ENCODE data around the gene SFMBT2. TPM values are rescaled to one million over a fixed set of nuclear protein-coding genes. Genes with fewer than 3 reads are reported as not detected.

SFMBT2 gene
- total RNA-seq, 2 donors from 2014 or later: 25.6 to 32.1 TPM

DNA sequence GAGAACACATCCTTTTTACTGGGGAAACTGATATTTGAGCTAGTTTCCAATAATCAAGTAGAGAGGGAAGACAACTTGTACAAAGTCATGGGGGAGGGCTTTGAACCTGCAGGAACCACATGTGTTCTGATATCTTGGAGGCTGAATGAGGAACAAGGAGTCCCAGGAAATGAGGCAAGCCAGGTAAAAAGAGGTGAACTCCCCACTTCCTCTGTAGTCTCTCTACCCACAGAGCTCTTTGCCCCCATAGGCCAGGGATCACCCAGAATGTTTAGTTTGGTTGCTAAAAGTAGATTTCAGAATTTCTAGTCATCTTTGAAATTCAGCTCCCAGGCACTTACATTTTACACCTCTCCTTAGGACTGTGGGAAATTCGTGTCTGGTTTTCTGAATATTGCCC, 276.4 kb downstream of the SFMBT2 start:
- no peak overlapping the region for H3K27ac Mint-ChIP-seq
- peaks cover 10 to 13% of the 10 kb centered on the region in 2 donors for H3K36me3 Mint-ChIP-seq
- DNase-seq (ENCODE audit: low spot score in 2 of 2) (no peak), ATAC-seq (no peak)
- H3K9me3 Mint-ChIP-seq: peaks cover 0 to 16% of the 10 kb centered on the region in 2 donors

DNA sequence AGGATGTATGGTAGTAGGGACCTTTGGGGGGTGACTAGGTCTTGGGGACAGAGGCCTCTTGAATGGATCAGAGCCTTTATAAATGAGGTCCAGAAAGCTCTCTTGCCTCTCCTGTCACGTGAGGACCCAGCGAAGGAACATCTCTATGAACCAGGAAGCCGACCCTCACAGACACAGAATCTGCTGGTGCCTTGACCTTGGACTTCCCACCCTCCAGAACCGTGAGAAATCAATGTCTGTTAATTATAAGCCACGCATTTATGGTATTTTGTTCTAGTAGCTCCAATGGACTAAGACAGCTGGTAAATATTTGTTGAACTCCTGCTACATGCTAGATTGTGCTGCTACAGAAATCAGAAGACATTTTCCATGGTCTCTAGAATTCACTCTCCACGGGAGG, 276.9 kb downstream of the SFMBT2 start:
- DNase-seq (ENCODE audit: low spot score in 2 of 2): no peak
- peaks cover 0 to 16% of the 10 kb centered on the region in 2 donors for H3K9me3 Mint-ChIP-seq
- ATAC-seq: no peak
- H3K36me3 Mint-ChIP-seq: peaks cover 10 to 13% of the 10 kb centered on the region in 2 donors
- H3K27ac Mint-ChIP-seq: no peak overlapping the region

DNA sequence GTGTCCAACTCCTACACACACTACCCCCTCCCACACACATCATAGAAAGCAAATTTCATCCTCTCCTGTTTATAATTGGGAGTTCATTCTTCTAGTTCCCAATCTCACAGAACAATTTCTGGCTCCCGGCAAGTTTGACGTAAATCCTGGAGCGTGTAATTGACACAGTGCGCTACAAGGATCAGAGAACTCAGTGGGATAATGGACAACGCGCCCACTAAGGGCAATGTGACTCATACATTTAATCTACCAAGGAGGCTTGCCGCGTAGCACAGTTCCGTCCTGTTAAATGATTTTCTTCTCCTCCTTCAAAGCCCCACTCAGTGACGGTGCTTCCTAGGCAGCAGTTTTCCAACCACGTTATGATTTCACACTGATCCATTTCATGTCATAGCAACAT, 277.6 kb downstream of the SFMBT2 start:
- no peak for DNase-seq (ENCODE audit: low spot score in 2 of 2)
- no peak for ATAC-seq
- Mint-ChIP-seq H3K27ac (no peak overlapping the region), H3K36me3 (peaks cover 10 to 13% of the 10 kb centered on the region in 2 donors), H3K9me3 (peaks cover 0 to 16% of the 10 kb centered on the region in 2 donors)

DNA sequence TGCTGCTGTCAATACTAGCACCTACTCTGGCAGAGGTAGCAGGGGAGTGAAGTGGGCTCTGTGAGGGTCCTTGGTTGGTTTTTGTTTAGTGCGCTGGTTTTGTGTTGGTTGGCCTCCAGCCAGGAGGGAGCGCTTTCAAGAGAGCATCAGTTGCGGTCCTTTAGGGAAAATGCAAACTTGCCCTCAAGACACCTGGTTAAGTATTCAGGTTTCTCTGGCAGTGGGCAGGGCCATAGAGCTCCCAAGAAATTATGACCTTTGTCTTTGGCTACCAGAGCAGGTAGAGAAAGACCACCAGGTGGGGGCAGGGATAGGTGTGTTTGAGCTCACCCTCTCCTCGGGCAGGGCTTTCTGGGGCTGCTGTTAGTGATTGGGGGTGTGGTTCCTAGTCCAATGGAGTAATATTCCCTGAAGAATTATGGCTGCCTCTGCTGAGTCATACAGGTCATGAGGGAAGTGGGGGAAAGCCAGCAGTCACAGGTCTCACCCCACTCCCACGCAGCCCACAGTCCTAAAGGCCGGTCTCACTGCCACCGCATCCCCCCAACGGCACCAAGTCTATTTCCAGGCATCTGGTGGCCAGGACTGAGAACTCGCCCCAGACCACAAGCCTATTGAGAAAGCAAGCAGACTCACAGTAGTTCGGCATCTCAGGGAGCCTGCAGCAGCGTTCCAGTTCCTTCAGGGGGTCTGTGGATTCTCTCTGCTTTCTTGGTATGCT, 280.5 kb downstream of the SFMBT2 start:
- DNase-seq (ENCODE audit: low spot score in 2 of 2) (no peak), ATAC-seq (no peak)
- peaks cover 0 to 5% of the 10 kb centered on the region in 2 donors for H3K9me3 Mint-ChIP-seq
- no peak overlapping the region for H3K27ac Mint-ChIP-seq
- H3K36me3 Mint-ChIP-seq: peaks cover 4 to 10% of the 10 kb centered on the region in 2 donors

DNA sequence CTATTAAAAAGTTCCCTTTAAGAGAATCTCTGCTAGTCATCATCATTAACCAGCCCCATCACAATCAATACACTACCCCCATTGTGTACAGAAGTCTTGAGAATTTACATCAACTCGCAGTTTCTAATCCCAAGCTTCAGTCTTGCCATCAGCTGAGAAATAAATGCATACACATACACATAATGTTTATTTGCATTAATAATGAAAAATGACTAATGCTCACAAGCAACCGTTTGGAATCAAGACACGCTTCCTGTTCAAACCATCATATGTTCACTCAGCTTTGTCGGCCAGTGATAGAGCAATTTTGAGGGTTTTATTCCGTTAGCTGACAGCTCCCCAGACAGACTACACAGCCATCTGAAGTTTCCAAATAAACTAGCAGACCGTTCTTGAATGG, 287.1 kb downstream of the SFMBT2 start:
- H3K9me3 Mint-ChIP-seq: no peaks in the 10 kb centered on the region
- H3K36me3 Mint-ChIP-seq: no peaks in the 10 kb centered on the region
- DNase-seq (ENCODE audit: low spot score in 2 of 2): no peak
- peak in 1 of 2 donors; percentile 29 for ATAC-seq
- no peak overlapping the region for H3K27ac Mint-ChIP-seq

DNA sequence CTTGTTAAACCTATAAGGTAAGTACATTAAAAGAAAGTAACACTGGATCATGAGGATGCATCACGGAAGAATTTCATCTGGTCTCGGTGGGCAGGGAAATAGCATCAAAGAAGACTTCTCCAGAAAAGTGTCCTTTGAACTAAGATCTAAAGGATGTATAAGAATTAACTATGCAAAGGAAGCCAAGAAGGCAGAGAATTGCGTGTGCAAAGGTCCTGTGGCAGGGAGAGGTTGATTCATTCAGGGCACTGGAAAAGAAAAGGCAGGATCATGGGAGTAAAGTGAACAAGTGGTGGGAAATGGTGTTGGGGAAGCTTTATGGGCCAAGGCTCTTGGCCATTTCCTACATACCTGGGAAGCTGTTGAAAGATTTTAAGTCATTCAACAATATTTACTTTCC, 288.3 kb downstream of the SFMBT2 start:
- ATAC-seq (no peak), DNase-seq (ENCODE audit: low spot score in 2 of 2) (no peak)
- Mint-ChIP-seq H3K27ac (no peak overlapping the region), H3K36me3 (no peaks in the 10 kb centered on the region), H3K9me3 (no peaks in the 10 kb centered on the region)

DNA sequence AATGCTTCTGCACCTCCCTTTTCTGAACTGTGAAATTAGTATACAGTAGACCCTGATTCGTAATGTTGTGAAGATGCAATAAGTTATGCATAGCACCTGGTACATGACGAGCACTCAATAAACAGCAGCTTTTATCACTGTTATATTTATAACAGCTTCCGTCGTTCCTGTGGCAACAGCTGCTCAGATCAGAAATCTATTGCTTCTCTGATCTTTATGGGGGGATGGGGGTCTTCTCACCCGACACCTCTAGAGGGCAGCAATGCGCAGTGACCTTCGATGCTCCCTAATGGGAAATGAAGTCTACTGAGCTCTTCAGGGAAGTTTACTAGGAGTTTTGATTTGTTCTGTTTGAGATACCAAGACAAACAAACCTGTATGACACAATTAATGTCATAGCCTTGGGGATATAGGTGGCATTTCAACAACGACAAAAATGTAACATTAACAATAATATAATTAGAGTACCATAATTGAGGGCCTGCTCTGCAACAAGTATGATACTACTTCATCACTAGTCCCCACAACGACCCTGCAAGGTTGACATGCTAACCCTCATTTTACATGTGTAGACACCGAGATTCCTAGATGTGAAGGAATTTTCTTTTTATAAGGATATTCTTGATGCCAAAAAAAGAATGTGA, 289.6 kb downstream of the SFMBT2 start:
- Mint-ChIP-seq H3K36me3 (no peaks in the 10 kb centered on the region), H3K9me3 (no peaks in the 10 kb centered on the region), H3K27ac (no peak overlapping the region)
- peak in 1 of 2 donors; percentile 75 for DNase-seq (ENCODE audit: low spot score in 2 of 2)
- ATAC-seq: peak; percentile 78 to 87

DNA sequence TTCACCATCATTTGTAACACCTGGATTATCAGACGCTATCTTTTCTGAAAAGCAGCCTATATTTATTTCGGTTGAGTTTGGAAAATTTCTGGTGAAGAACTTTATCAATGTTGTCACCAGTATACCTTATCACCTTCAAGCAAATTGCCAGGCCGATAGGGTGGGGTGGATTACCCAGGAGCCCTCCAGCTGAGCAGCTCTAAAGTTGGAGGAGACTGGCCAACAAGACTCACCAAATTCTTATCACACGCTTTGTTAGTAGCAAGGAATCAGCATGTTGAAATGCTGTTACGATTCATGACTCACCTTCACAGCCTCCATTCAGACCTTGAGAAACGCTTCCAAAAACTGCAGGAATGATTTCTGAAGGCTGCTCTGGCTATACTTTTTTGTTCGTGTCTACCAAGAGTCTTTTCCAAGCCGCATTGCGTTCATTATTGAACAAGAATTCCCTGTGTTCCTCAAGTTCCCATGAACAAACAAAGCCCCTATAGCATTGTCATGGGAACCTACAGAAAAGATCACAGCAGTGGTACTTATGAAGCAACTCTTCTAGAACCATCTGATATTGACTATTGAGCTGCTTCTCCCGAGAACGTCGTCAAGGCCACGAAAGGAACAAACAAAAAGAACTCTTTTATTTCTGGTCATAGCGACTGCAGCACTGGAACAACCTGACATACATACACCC, 291.4 kb downstream of the SFMBT2 start:
- H3K9me3 Mint-ChIP-seq: no peaks in the 10 kb centered on the region
- no peak for ATAC-seq
- no peak overlapping the region for H3K27ac Mint-ChIP-seq
- no peaks in the 10 kb centered on the region for H3K36me3 Mint-ChIP-seq
- no peak for DNase-seq (ENCODE audit: low spot score in 2 of 2)

DNA sequence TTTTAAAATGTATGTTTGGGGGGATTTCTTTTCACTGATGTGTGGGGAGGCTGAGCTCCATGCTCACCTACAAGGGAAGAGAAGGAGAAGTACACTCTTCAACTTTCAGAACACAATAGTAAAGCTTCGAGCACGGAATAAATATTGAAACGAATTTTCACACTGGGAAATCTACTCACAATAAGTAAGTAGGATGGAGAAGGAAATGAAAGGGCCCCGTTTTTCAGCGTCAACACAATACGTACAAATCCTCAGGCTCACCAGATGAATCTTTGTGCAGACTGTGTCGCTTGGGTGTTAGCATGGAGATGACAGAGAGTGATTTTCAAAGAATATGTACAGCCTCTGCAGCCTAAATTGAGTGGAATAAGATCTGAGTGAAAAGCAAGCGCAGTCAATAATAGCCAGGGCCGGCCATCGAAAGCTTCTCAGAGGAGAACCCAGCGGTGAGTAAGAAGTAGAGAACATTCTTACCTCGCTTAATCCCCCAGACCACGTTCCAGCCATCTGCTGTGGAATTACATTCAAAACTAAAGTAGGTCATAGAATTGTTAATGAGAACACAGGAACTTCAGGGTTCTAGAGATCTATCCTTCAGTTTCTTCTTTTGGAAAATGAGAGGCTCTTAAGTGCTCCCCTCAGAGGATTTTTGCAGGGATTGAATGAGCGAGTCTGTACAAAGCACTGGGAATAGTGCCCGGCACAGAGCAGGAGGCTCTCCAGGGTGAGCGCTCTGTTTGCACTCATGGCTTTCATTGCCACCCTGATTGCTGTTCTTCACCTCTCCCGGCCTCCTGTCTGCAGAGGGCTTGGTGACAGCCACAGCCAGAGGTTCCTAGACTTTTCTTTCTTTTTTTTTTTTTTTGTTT, 292.8 kb downstream of the SFMBT2 start:
- no peak overlapping the region for H3K27ac Mint-ChIP-seq
- no peaks in the 10 kb centered on the region for H3K9me3 Mint-ChIP-seq
- DNase-seq (ENCODE audit: low spot score in 2 of 2) (no peak), ATAC-seq (peak in 1 of 2 donors; percentile 34)
- no peaks in the 10 kb centered on the region for H3K36me3 Mint-ChIP-seq

DNA sequence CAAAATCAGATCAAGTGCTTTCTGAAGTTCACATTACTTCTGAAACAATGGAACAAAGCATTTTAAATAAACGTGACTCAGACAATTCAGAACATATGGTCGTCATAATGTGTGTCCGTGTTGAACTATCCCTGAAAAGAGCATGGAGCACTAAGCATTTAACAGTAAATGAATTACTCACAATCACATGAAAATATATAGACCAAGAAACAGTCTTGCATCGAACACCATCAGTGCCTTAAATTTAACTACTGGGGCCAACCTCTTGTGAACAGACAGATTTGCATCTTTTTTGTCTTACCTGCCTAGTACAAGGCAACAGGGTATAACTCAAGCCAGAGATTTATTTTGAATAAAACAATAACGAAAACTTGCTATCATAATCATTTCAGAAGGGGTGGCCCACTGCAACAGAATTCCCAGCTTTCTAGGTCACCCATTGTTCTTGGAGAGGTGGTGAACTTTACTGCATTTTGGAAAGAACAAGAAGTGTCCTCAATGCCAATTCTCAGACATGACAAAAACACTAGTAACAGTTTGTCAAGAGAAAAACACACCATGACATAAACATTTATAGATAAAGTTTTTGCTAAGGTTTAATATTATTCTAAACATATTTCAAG, 293.5 kb downstream of the SFMBT2 start:
- no peak for ATAC-seq
- Mint-ChIP-seq H3K27ac (no peak overlapping the region), H3K36me3 (no peaks in the 10 kb centered on the region)

DNA sequence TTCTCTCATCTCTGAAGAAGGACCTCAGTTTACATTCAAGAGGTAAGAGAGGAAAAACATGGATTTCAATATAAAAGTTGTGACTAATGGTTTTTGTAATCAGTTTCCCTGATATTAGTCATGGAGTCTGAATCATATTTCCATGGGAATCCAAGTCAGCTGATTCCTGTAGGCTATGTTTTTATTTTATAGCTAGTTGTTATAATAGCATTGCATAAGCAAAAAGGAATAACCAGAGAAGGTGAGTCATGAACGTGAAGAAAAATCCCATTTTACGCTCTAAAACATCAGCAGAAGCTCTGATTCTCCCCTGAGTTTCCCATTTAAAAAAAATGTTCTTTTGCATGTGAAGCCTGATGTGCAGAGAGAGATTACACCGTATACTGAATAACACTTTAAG, 299.3 kb downstream of the SFMBT2 start:
- Mint-ChIP-seq H3K36me3 (no peaks in the 10 kb centered on the region), H3K9me3 (peaks cover 3 to 5% of the 10 kb centered on the region in 2 donors), H3K27ac (no peak overlapping the region)
- DNase-seq (ENCODE audit: low spot score in 2 of 2): no peak
- ATAC-seq: no peak

More for the DNA sequence above, 293.5 kb downstream of the SFMBT2 start:
- H3K9me3 Mint-ChIP-seq: no peaks in the 10 kb centered on the region
- DNase-seq (ENCODE audit: low spot score in 2 of 2): no peak

DNA sequence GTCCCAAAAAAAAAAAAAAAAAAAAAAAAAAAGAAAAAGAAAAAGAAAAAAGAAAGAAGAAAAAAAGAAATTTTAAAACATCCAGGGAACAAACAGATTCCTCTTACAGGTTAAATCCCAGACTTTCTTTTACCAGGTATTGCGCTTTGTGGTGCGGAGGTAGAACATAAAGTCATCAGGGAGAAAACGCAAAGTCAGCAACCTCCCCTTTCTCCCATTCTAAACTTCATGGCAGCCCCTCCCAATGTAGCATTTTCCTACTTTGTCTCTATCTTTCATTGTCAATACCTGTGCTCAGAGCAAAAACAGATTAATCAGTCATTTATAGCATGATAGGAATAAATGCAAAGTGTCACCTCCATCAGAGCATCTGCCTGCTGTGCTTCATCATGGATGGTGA, 299.7 kb downstream of the SFMBT2 start:
- H3K9me3 Mint-ChIP-seq: peaks cover 3 to 5% of the 10 kb centered on the region in 2 donors
- ATAC-seq (no peak), DNase-seq (ENCODE audit: low spot score in 2 of 2) (no peak)
- no peaks in the 10 kb centered on the region for H3K36me3 Mint-ChIP-seq
- H3K27ac Mint-ChIP-seq: no peak overlapping the region

Data from activated naive CD4-positive, alpha-beta T cell treated with anti-CD3 and anti-CD28 coated beads, Interleukin-2, amount 50 U/mL, for 72 hours (primary cell).